MM.1S (cell line): Measurements from ENCODE around the gene LRCH1.
A peak's percentile ranks its signal among the peaks of the same experiment; 100 is the strongest.

Source experiments
- EZH2phosphoT487 ChIP-seq: fragments of 300-600 bp; sonication (generic); IDR thresholded peaks from 2 replicates; pipeline ENCODE4 v1.6.1; 2018; ENCODE audit warnings: antibody characterized with exemption, low read length
- TF ChIP-seq, protein P1 (sequence below): fragments of 300-600 bp; sonication (generic); IDR thresholded peaks from 2 replicates; pipeline ENCODE4 v1.5.1; 2016; ENCODE audit warnings: antibody characterized with exemption, low read length, mixed read lengths

- TF ChIP-seq, protein P1, sequence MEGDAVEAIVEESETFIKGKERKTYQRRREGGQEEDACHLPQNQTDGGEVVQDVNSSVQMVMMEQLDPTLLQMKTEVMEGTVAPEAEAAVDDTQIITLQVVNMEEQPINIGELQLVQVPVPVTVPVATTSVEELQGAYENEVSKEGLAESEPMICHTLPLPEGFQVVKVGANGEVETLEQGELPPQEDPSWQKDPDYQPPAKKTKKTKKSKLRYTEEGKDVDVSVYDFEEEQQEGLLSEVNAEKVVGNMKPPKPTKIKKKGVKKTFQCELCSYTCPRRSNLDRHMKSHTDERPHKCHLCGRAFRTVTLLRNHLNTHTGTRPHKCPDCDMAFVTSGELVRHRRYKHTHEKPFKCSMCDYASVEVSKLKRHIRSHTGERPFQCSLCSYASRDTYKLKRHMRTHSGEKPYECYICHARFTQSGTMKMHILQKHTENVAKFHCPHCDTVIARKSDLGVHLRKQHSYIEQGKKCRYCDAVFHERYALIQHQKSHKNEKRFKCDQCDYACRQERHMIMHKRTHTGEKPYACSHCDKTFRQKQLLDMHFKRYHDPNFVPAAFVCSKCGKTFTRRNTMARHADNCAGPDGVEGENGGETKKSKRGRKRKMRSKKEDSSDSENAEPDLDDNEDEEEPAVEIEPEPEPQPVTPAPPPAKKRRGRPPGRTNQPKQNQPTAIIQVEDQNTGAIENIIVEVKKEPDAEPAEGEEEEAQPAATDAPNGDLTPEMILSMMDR, result 0 out of 2 replicates have a peak, but pooled peaks have one; percentile 15
- no peak for TF ChIP-seq EZH2phosphoT487
Observed at GRCh38 chr13:46679369-46680120, 126.6 kb downstream of the LRCH1 start.
